SKM-1 (cell line): ENCODE measurements around the gene PI3.

Experiments
- DNase-seq: peaks from one replicate; lab custom pipeline; 2025; ENCODE audit not compliant: unreplicated experiment; lab: John Stamatoyannopoulos, UW

Gene PI3

GRCh38 chr20:45183084-45183483 is 8.4 kb downstream of the PI3 start:
- DNase-seq, result no peak

GRCh38 chr20:45187693-45188092 is 13.0 kb downstream of the PI3 start:
- no peak for DNase-seq

- no peak for DNase-seq
These were observed 14.4 kb downstream of the PI3 start for GRCh38 chr20:45189067-45189609.

- no peak for DNase-seq
These were observed 15.2 kb downstream of the PI3 start for GRCh38 chr20:45189861-45190260.

- DNase-seq, result no peak
These were observed 17.2 kb downstream of the PI3 start for GRCh38 chr20:45191926-45192325.

- no peak for DNase-seq
These were observed 18.6 kb downstream of the PI3 start for GRCh38 chr20:45193331-45193730.

- DNase-seq, result no peak
These were observed 32.0 kb downstream of the PI3 start, which contains the start of gene SEMG1 for GRCh38 chr20:45206725-45207124. TSS of gene SEMG1 (plus strand) at chr20:45207033. CDS start at chr20:45207054, 21 bp downstream.

- no peak for DNase-seq
These were observed 35.2 kb downstream of the PI3 start for GRCh38 chr20:45209924-45210323.

- DNase-seq, result no peak
These were observed 37.1 kb downstream of the PI3 start for GRCh38 chr20:45211569-45212474.

- no peak for DNase-seq
These were observed 38.1 kb downstream of the PI3 start for GRCh38 chr20:45212836-45213235.

GRCh38 chr20:45218124-45218523 is 43.4 kb downstream of the PI3 start:
- no peak for DNase-seq

GRCh38 chr20:45218636-45219035 is 43.9 kb downstream of the PI3 start:
- DNase-seq, result no peak

- DNase-seq, result no peak
These were observed 46.4 kb downstream of the PI3 start, which contains the start of gene SEMG2 for GRCh38 chr20:45221076-45221475. TSS of gene SEMG2 (plus strand) at chr20:45221373. CDS start at chr20:45221390, 17 bp downstream.

GRCh38 chr20:45223136-45223535 is 48.4 kb downstream of the PI3 start:
- DNase-seq, result no peak
